ENCODE results near the gene IKZF2. TPM values are rescaled to one million over a fixed set of nuclear protein-coding genes. Genes with fewer than 3 reads are reported as not detected.

Gene IKZF2
- total RNA-seq, 1 experiment from 2014 or later = 3.0 TPM

GRCh38 chr2:213101692-213102460, 49.5 kb downstream of the IKZF2 start:
- Histone ChIP-seq H3K14ac (ENCODE audit: insufficient read depth, low read length) (no peak overlapping the region), H3K23me2 (ENCODE audit: insufficient read length, low read depth, low read length, poor library complexity, severe bottlenecking) (no peaks in the 10 kb centered on the region), H3K4me1 (ENCODE audit: insufficient read depth, low read length) (peaks cover 2% of the 10 kb centered on the region; the same call in 1 of the 2 replicates), H3K9me3 (ENCODE audit: control insufficient read depth, low read depth, low read length) (no peaks in the 10 kb centered on the region), H3K23ac (ENCODE audit: insufficient read length, low read depth, low read length) (no peak overlapping the region), H3K18ac (ENCODE audit: insufficient read length, low read depth, low read length) (no peak overlapping the region), H4K20me1 (ENCODE audit: control insufficient read depth, insufficient read depth, insufficient read length) (no peaks in the 10 kb centered on the region), H3K79me1 (ENCODE audit: insufficient read depth, low read depth, low read length, poor library complexity, severe bottlenecking) (no peaks in the 10 kb centered on the region), H3K79me2 (ENCODE audit: insufficient read depth, low read length) (no peaks in the 10 kb centered on the region), H3T11ph (ENCODE audit: low read length) (no peak overlapping the region), H2BK20ac (ENCODE audit: low read depth, low read length, poor library complexity, severe bottlenecking) (no peak overlapping the region), H4K91ac (ENCODE audit: insufficient read length, low read depth, low read length) (no peak overlapping the region), H2BK5ac (ENCODE audit: insufficient read length, low read length) (no peak overlapping the region), H3K27me3 (ENCODE audit: insufficient read depth, low read length) (no peaks in the 10 kb centered on the region), H2BK12ac (ENCODE audit: insufficient read length, low read depth, low read length) (no peak overlapping the region), H4K8ac (replicated peaks; ENCODE audit: insufficient read length, low read depth, low read length) (no peak overlapping the region), H2BK15ac (ENCODE audit: low read depth, low read length) (no peak overlapping the region), H2AFZ (ENCODE audit: low read length) (no peak overlapping the region), H2BK120ac (ENCODE audit: low read depth, low read length, poor library complexity, severe bottlenecking) (no peak overlapping the region), H3K4ac (ENCODE audit: low read depth, low read length) (no peak overlapping the region), H3K27ac (ENCODE audit: insufficient read length, low read depth, low read length) (no peak overlapping the region), H3K9ac (ENCODE audit: extremely low read depth, insufficient read length, low read length) (no peak overlapping the region), H2AK5ac (ENCODE audit: insufficient read length, low read length) (no peak overlapping the region), H4K5ac (ENCODE audit: insufficient read length, low read depth, low read length) (no peak overlapping the region), H3K4me2 (ENCODE audit: insufficient read depth, insufficient read length, low read length) (no peak overlapping the region), H3K56ac (ENCODE audit: insufficient read length, low read depth, low read length) (no peak overlapping the region)
- Mint-ChIP-seq H3K4me1 (peaks cover 4 to 14% of the 10 kb centered on the region in 2 experiments; a peak in 3 of 4 replicates), H3K9me3 (no peaks in the 10 kb centered on the region), H3K4me3 (no peak overlapping the region), H3K27me3 (ENCODE audit: low read depth) (no peaks in the 10 kb centered on the region), H3K27ac (no peak overlapping the region), H3K36me3 (ENCODE audit: insufficient read depth in 1 of 3, low read depth in 3 of 3) (no peaks in the 10 kb centered on the region)
- DNase-seq = no peak
- no CpG with 5 or more reads among the region's 5 CpGs for WGBS (ENCODE audit: extremely low coverage, insufficient read length, low lambda C conversion rate)
- TF ChIP-seq, protein P1, sequence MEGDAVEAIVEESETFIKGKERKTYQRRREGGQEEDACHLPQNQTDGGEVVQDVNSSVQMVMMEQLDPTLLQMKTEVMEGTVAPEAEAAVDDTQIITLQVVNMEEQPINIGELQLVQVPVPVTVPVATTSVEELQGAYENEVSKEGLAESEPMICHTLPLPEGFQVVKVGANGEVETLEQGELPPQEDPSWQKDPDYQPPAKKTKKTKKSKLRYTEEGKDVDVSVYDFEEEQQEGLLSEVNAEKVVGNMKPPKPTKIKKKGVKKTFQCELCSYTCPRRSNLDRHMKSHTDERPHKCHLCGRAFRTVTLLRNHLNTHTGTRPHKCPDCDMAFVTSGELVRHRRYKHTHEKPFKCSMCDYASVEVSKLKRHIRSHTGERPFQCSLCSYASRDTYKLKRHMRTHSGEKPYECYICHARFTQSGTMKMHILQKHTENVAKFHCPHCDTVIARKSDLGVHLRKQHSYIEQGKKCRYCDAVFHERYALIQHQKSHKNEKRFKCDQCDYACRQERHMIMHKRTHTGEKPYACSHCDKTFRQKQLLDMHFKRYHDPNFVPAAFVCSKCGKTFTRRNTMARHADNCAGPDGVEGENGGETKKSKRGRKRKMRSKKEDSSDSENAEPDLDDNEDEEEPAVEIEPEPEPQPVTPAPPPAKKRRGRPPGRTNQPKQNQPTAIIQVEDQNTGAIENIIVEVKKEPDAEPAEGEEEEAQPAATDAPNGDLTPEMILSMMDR (conservative IDR thresholded peaks at IDR 0.05) = no peak
